ENCODE data around the gene PNRC1.

PNRC1 gene

DNA sequence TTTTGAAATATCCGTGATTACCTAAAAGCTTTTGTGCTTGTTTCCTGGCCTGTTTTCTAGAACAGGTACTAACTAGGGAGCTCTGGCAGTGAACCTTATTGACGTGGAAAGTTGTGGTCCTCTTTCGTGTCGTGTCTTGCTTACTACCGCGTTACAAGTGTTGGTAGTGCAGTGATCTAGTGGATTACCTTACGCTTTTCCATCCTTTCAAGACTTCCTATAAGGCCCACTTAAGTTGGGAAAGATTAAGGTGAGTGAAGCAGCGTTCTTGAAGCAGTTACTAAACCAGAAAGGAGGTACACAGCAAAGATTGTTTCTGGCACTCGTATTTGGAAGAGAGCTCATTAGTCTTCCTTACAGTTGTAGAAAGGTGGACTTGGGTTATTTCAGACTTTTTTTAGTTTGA, 1.9 kb downstream of the PNRC1 start:
- peak overlapping the region; percentile 77 to 96 (median 87) for H3K4me3 ChIP-seq
- H3K27ac ChIP-seq: peak overlapping the region; percentile 84 to 99 (median 98)

GRCh38 chr6:89084542-89084941, 4.0 kb downstream of the PNRC1 start:
- no peaks in the 10 kb centered on the region for H3K9me3 ChIP-seq (replicated peaks in 1 of 11)
- peaks cover 15 to 39% (median 34%) of the 10 kb centered on the region in 11 experiments for H3K36me3 ChIP-seq
- peaks cover 42 to 79% (median 56%) of the 10 kb centered on the region in 11 experiments for H4K20me1 ChIP-seq
- H3K9ac ChIP-seq: no peak overlapping the region
- H3K4me1 ChIP-seq: peaks cover 8 to 40% (median 14%) of the 10 kb centered on the region in 10 experiments; a peak in 18 of 20 replicates
- H3K4me2 ChIP-seq: peak overlapping the region in 5 of 11 experiments; percentile 17 to 89 (median 85); a peak in 4 of 22 replicates
- H3K27ac ChIP-seq: no peak overlapping the region
- no peak overlapping the region for H3K4me3 ChIP-seq
- TF ChIP-seq Cebpa-rat (IDR thresholded peaks at IDR 0.05): no peak
- no peaks in the 10 kb centered on the region for H3K27me3 ChIP-seq

More for the DNA sequence above, 1.9 kb downstream of the PNRC1 start:
- Histone ChIP-seq H4K20me1 (peaks cover 42 to 59% (median 56%) of the 10 kb centered on the region in 11 experiments), H3K27me3 (no peaks in the 10 kb centered on the region), H3K4me1 (peaks cover 10 to 49% (median 24%) of the 10 kb centered on the region in 10 experiments; a peak in 19 of 20 replicates), H3K4me2 (peak overlapping the region; percentile 77 to 89 (median 83)), H3K9me3 (replicated peaks in 1 of 11) (no peaks in the 10 kb centered on the region), H3K36me3 (peaks cover 15 to 39% (median 34%) of the 10 kb centered on the region in 11 experiments), H3K9ac (peak overlapping the region; percentile 91 to 100 (median 98))
- TF ChIP-seq Cebpa-rat (IDR thresholded peaks at IDR 0.05): no peak

GRCh38 chr6:89084954-89085353, 4.4 kb downstream of the PNRC1 start:
- Histone ChIP-seq H3K4me1 (peaks cover 8 to 40% (median 14%) of the 10 kb centered on the region in 10 experiments; a peak in 18 of 20 replicates), H3K27ac (no peak overlapping the region), H3K9me3 (replicated peaks in 1 of 11) (no peaks in the 10 kb centered on the region), H3K36me3 (peaks cover 15 to 39% (median 34%) of the 10 kb centered on the region in 11 experiments), H4K20me1 (peaks cover 42 to 80% (median 56%) of the 10 kb centered on the region in 11 experiments), H3K9ac (no peak overlapping the region), H3K27me3 (no peaks in the 10 kb centered on the region), H3K4me2 (peak overlapping the region in 2 of 11 experiments; percentile 17 to 89; a peak in 3 of 22 replicates), H3K4me3 (no peak overlapping the region)
- no peak for TF ChIP-seq Cebpa-rat (IDR thresholded peaks at IDR 0.05)

DNA sequence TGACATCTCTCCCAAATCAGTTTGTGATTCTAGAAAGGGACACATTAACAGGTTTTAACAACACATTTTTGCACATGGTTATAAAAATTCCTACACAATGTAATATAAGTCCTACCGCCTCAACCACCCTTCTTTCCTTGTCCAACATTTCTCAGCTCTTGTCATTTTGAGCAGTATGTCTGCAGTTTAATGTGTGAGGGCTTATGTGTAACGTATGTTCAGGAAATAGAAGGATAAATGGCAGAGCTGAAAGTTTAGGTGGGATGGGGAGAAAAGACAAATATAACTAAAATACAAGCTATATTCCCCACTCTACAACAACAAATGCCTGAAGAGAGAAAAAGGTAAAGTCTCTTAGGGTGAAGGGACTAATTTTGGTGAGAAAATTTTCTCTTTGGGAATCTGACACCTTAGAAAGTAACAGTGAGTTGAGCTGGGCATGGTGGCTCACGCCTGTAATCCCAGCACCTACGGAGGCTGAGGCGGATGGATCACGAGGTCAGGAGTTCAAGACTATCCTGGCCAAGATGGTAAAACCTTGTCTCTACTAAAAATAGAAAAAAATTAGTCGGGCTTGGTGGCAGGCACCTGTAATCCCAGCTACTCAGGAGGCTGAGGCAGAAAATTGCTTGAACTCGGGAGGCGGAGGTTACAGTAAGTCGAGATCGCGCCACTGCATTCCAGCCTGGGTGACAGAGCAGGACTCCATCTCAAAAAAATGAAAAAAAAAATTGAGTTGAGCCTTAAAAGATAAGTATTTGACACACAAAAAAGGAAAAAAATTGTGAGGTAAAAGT, 5.1 kb downstream of the PNRC1 start:
- no peak overlapping the region for H3K27ac ChIP-seq
- H3K27me3 ChIP-seq: no peaks in the 10 kb centered on the region
- TF ChIP-seq Cebpa-rat (IDR thresholded peaks at IDR 0.05): no peak
- H3K4me2 ChIP-seq: peak overlapping the region in 2 of 11 experiments; percentile 10 to 89; a peak in 3 of 22 replicates
- H3K36me3 ChIP-seq: peaks cover 15 to 39% (median 34%) of the 10 kb centered on the region in 11 experiments
- peaks cover 8 to 40% (median 14%) of the 10 kb centered on the region in 10 experiments; a peak in 18 of 20 replicates for H3K4me1 ChIP-seq
- no peak overlapping the region for H3K4me3 ChIP-seq
- H3K9ac ChIP-seq: no peak overlapping the region
- H4K20me1 ChIP-seq: peaks cover 42 to 80% (median 56%) of the 10 kb centered on the region in 11 experiments
- H3K9me3 ChIP-seq (replicated peaks in 1 of 11): no peaks in the 10 kb centered on the region

- peaks cover 15 to 33% (median 31%) of the 10 kb centered on the region in 11 experiments for H3K36me3 ChIP-seq
- H3K4me1 ChIP-seq: peaks cover 5 to 40% (median 12%) of the 10 kb centered on the region in 10 experiments; a peak in 18 of 20 replicates
- H3K9me3 ChIP-seq (replicated peaks in 1 of 11): no peaks in the 10 kb centered on the region
- no peak overlapping the region for H3K27ac ChIP-seq
- peaks cover 28 to 68% (median 44%) of the 10 kb centered on the region in 11 experiments for H4K20me1 ChIP-seq
- TF ChIP-seq Cebpa-rat (IDR thresholded peaks at IDR 0.05): no peak
- H3K9ac ChIP-seq: no peak overlapping the region
- no peaks in the 10 kb centered on the region for H3K27me3 ChIP-seq
- H3K4me2 ChIP-seq: no peak overlapping the region
- H3K4me3 ChIP-seq: no peak overlapping the region
Observed at GRCh38 chr6:89087881-89088280, 7.3 kb downstream of the PNRC1 start.

- H3K27me3 ChIP-seq: no peaks in the 10 kb centered on the region
- no peak for TF ChIP-seq Cebpa-rat (IDR thresholded peaks at IDR 0.05)
- no peaks in the 10 kb centered on the region for H3K9me3 ChIP-seq (replicated peaks in 1 of 11)
- no peak overlapping the region for H3K4me3 ChIP-seq
- no peak overlapping the region for H3K4me2 ChIP-seq
- no peaks in the 10 kb centered on the region for H4K20me1 ChIP-seq
- H3K4me1 ChIP-seq: no peaks in the 10 kb centered on the region
- H3K36me3 ChIP-seq: no peaks in the 10 kb centered on the region
- no peak overlapping the region for H3K9ac ChIP-seq
- H3K27ac ChIP-seq: no peak overlapping the region
Observed at GRCh38 chr6:89098461-89098860, 17.9 kb downstream of the PNRC1 start.

DNA sequence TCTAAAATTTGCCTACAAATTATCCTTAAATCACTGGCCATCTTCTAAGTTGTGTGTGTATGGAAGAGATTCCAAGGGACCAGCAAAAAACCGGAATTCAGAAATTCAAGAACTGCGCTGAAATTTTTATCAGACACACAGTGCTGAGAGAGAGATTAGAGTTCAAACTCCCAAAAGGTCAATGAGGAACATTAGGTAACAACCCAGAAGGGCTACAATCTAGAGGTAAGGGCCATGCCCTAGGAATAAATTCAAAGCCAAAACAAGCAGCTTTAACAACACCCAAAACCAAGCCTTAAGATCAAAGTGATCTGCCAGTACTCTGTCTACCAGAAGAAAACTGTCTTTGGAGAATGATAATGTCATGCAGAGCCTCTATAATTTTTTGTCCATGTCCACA, 19.6 kb downstream of the PNRC1 start:
- H3K4me2 ChIP-seq: no peak overlapping the region
- H3K36me3 ChIP-seq: no peaks in the 10 kb centered on the region
- no peak for TF ChIP-seq Cebpa-rat (IDR thresholded peaks at IDR 0.05)
- H3K9ac ChIP-seq: no peak overlapping the region
- H3K9me3 ChIP-seq (replicated peaks in 1 of 11): no peaks in the 10 kb centered on the region
- no peaks in the 10 kb centered on the region for H3K27me3 ChIP-seq
- no peak overlapping the region for H3K27ac ChIP-seq
- H3K4me1 ChIP-seq: no peaks in the 10 kb centered on the region
- H3K4me3 ChIP-seq: no peak overlapping the region
- H4K20me1 ChIP-seq: no peaks in the 10 kb centered on the region

DNA sequence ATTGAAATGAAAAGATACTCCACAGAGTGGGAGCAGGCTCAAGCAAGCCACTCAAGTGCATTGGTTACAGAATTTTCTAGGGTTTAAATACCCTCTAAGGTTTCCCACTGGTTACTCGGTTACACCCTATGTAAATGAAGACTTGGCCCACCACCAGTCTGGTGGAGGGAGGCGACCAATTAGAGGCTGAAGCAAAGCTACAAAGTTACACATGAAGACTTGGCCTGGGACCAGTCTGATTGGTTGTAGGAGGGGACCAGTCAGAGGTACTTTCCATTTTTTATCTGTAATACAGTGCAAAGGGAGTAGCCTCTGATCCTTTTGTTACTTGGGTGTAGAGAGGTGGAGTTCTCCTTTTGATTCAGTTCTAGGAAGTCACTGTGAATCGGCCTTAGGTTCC, 29.7 kb downstream of the PNRC1 start:
- H3K36me3 ChIP-seq: no peaks in the 10 kb centered on the region
- H3K9me3 ChIP-seq (replicated peaks in 1 of 11): no peaks in the 10 kb centered on the region
- no peak overlapping the region for H3K4me3 ChIP-seq
- TF ChIP-seq Cebpa-rat (IDR thresholded peaks at IDR 0.05): no peak
- no peaks in the 10 kb centered on the region for H4K20me1 ChIP-seq
- no peaks in the 10 kb centered on the region for H3K4me1 ChIP-seq
- H3K4me2 ChIP-seq: no peak overlapping the region
- H3K27me3 ChIP-seq: no peaks in the 10 kb centered on the region
- no peak overlapping the region for H3K27ac ChIP-seq
- no peak overlapping the region for H3K9ac ChIP-seq

GRCh38 chr6:89111933-89112332, 31.4 kb downstream of the PNRC1 start:
- Histone ChIP-seq H3K4me3 (no peak overlapping the region), H3K27me3 (peaks cover 0 to 10% (median 7%) of the 10 kb centered on the region in 11 experiments; a peak in 17 of 22 replicates), H4K20me1 (no peaks in the 10 kb centered on the region), H3K9me3 (replicated peaks in 1 of 11) (no peaks in the 10 kb centered on the region), H3K27ac (no peak overlapping the region), H3K4me2 (no peak overlapping the region), H3K4me1 (peaks cover 0 to 3% (median under 1%) of the 10 kb centered on the region in 10 experiments; a peak in 1 of 20 replicates), H3K36me3 (no peaks in the 10 kb centered on the region), H3K9ac (no peak overlapping the region)
- no peak for TF ChIP-seq Cebpa-rat (IDR thresholded peaks at IDR 0.05)

Measured in BLaER1 treated with 17β-estradiol and CSF1 and Interleukin-3, amounts not matched to agents 10 nM and 100 nM (cell line).